ENCODE results near the gene LAMP1.
"Not testable (repeated sequence)": the region's sequence is repeated elsewhere in the genome, so short reads cannot be mapped to it uniquely, and the experiment has no call there.

Gene LAMP1

DNA sequence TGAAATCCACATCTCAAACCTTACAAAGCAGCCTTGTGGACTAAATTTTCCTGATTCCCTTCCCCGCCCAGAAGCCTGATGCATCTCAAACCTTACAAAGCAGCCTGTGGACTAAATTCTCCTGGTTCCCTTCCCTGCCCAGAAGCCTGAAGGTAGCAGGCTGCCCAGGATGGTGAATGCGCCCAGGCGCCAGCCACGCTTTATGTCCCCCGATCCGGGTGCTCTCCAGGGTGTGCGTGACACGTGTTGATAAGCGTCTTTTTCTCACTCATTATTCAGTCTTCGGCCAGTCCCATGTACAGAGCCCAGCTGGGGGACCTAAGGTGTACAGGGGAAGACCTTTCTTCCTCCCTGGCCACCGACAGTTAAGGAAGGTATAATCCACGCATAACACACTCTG lies 31.8 kb downstream of the LAMP1 start:
- no peak for DNase-seq

DNA sequence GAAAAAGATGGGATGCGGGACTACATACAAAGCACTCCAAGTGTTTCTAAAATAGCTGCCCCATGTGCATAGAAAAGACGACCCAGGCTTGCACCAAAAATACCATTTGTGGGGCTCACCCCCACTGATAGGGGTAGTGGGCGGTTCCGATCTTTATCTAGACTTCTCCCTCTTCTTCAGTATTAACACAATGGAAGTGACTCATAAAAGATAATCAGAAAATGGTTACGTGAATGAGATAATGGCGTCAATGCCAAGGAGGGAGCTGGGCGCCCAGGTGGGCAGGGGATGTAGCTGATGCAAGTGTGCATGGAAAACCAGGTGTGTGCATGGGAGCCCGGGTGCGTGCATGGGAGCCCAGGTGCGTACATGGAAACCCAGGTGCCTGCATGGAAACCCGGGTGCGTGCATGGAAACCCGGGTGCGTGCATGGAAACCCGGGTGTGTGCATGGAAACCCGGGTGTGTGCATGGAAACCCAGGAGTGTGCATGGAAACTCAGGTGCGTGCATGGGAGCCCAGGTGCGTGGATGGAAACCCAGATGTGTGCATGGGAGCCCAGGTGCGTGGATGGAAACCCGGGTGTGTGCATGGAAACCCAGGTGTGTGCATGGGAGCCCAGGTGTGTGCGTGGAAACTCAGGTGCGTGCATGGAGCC lies 32.7 kb downstream of the LAMP1 start:
- no peak for DNase-seq

DNA sequence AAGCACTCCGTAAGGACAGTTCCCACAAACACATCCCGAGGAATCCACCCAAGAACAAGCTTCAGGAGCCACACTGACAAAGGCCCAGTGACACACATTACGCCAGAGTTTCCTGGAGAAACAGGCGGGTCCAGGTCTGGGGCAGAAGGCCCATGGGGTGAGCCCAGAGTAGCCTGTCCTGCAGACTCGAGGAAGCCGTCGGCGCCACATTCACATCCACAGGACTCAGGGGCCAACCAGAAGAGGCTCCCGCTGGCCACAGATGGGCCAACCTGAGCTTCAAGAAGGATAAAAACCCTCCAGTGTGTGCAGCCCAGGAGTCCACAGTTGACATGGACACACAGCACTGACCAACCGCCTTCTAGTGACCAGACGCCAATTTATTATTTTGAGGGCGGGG lies 35.6 kb downstream of the LAMP1 start:
- no peak for DNase-seq

DNA sequence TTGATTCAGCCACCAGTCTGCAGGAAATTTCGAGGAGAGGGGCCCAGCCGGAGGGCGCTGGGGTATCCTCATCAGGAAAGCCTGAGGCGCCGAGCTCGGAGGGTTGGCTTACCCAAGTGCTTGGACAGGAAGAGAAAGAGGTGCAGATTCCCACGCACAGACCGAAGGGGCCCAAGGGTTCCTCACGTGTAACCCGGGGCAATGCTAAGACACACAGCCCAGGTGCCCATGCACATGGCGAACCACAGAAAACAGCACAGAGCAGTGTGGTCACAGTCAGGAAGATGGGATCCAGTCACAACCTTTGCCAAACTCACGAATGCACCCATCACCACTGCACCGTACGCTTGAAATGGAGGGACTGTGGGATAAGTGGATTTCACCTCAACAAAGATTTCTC lies 36.0 kb downstream of the LAMP1 start:
- DNase-seq: no peak

DNA sequence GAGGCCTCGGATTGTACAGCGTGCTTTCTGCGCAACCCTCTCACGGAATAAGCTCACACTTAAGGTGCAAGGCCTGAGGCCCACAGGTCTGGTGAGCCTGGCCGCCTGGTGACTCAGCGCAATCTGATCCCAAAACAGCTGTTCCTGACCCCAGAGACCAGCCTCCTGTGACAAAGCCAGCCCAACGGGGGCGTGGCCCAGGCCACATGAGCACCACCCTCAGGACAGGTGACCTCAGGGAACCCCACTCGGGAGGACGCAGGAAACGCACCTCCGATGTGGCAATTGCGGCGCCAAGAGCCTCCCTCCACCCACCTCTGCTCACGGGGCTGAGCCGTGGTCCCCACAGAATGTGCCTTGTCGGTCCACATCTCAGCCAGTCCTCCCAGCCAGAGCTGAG lies 40.5 kb downstream of the LAMP1 start:
- no peak for DNase-seq

DNA sequence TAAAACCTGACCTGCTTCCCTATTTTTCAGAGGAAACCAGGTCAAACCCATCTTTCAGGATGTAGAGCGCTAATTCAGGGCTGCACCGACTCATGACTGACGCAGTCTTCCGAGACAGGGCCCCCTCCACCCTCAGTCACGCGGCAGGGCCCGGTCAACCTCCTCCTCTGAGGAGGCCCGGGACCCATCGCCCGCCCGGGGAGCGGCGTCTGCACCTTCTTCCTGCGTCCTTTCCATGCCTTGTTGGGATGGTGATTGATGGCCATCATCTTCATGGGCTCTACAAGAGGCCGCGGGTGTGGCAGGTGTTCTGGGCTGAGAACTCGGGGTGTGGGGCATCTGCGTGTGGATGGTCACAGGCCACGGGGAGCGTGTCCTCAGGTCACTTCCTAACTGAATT lies 40.9 kb downstream of the LAMP1 start:
- no peak for DNase-seq

DNA sequence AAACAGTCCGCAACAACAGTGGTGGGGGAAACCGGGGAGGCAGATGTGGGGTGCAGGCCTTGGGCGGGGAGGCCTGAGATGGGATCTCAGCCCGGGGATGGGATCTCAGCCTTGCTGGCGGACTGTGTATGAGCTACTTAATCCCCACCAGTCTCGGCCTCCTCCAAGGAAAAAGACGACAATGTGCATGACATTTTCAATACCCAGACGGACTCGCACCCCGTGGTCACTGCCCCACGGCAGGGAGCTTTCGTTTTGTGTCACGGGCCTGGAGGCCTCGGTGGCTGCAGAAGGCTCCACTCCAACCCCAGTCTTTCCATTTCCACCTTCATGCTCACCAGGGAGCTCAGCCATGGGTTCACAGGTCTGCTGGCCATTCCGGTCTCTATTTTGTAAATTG lies 41.4 kb downstream of the LAMP1 start:
- no peak for DNase-seq

DNA sequence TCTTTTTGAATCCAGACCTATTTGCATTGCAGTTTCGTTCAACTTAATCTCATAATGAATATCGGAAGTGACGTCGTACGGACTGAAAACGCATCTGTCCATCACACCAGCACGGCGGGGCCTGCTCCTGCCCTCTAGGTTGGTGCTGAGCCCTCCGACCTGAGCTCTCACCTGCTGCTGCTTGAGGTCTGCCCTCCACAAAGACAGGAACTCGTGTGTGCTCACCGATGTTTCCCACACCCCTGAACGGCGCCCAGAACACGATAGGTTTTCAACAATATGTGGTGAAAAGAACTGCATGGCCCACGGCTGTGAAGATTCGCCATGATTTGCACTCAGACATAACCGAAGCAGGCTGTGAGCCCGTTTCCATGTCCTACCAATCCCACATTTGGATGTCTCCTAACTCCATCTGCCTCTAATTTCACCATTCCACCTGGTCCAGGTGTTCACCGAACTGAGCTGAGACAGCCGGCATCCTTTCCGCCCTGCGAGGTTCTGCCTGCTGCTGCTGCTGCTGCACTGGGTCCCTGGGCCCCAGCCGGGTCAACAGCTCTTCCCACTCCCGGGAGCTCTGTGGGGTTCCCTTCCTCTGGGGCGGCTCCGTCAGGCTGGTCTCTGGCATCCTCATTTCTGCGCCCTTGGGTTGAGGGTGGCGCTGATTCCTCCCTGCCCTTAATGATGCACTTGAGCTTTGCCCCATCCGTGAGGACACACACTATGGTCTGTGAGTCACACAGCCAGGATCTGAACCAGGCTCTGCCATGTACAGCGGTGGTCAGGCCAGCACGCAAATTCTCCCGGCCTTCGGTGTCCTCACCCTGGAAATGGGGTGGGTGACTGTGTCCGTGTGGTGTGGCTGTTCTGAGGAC lies 46.0 kb downstream of the LAMP1 start:
- DNase-seq: no peak

DNA sequence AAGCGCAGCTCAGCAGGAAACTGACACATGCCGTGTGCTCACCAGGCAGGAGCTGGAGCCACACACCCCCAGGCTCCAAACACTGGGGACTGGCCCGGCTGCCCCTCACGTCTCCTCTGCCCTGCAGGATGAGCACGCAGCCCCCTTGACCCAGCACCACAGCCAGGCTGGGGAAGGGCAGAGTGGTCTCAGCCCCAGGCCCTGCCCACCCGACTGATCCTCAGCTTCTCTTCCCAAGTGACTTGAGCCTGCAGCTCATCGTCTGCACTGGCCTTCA lies 46.6 kb downstream of the LAMP1 start:
- no peak for DNase-seq

DNA sequence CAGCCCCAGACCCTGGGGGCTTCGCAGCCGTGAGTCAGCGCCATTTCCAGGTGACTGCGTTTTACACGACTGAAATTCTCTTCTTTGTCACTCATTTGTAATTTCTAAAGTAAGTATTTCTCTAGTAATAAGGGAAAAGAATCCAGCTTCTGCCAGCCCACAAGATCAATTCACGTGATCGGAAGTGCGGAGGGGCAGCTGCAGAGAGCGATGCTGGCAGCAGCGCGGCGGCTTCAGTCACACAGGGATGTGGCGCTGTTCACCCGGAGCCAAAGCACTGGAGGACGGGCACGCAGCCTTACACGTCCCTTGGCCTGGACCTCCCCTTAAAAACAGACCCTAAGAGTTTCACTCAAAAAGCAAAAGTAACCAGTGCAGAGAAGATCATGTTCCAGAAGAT lies 48.4 kb downstream of the LAMP1 start:
- DNase-seq: no peak

DNA sequence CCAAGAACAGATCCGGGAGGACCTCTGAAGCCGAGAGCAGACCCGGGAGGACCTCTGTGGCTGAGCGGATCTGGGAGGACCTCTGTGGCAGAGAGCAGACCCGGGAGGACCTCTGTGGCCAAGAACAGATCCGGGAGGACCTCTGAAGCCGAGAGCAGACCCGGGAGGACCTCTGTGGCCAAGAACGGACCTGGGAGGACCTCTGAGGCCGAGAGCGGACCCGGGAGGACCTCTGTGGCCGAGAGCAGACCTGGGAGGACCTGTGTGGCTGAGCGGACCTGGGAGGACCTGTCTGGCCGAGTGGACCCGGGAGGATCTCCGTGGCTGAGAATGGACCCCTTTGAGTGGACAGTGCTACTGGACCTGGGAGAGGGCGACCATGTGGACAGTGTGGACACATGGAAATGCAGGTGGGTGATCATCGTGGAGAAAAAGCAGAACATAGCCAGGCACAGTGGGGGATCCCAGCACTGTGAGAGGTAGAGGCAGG lies 50.7 kb downstream of the LAMP1 start:
- DNase-seq: not testable (repeated sequence)

DNA sequence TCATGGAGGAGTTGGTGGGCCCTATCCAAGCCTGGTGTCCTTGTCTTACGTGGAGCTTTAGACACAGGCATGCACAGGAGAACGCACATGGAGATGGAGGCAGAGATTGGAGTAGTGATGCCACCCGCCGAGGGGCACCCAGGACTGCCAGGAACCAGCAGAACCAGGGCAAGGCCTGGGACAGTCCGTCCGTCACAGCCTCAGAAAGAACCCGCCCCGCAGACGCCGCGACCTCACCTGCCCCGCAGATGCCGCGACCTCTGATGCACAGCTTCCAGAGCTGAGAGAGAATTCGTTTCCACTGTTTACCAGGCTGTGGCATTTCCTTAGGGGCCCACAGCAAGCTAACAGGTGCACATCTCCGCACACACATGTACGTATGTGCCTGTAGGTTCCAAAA lies 51.6 kb downstream of the LAMP1 start:
- no peak for DNase-seq

DNA sequence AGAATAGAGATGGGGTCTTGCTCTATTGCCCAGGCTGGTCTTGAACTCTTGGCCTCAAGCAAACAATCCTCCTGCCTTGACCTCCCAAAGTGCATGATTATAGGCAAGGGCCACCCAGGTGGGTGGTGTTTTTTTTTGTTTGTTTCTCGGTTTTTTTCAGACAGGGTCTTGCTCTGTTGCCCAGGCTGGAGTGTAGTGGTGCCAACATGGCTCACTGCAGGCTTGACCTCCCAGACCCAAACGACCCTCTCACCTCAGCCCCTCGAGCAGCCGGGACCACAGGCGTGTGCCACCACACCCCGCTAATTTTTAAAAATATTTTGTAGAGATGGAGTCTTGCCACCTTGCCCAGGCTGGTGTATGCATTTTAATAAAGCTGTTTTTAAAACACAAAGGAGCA lies 52.0 kb downstream of the LAMP1 start:
- DNase-seq: no peak

DNA sequence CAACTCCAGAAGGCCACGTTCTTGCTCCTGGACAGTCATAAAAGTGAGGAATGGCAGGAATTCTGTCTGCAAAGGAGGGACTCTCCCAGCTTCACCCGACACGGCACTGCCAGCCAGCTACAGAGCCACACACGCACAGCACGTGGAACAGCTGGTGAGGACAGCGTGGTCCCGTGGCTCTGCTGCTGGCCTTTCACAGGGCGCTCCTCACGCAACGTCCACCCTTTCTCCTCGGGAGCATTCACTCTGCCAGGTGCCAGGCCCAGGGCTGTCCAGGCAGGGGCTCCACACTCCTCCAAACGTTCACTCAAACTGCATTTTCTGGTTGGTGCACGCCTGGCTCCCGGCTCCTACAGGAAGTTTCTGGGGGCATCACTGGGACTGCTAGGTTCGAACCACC lies 52.5 kb downstream of the LAMP1 start:
- no peak for DNase-seq

DNA sequence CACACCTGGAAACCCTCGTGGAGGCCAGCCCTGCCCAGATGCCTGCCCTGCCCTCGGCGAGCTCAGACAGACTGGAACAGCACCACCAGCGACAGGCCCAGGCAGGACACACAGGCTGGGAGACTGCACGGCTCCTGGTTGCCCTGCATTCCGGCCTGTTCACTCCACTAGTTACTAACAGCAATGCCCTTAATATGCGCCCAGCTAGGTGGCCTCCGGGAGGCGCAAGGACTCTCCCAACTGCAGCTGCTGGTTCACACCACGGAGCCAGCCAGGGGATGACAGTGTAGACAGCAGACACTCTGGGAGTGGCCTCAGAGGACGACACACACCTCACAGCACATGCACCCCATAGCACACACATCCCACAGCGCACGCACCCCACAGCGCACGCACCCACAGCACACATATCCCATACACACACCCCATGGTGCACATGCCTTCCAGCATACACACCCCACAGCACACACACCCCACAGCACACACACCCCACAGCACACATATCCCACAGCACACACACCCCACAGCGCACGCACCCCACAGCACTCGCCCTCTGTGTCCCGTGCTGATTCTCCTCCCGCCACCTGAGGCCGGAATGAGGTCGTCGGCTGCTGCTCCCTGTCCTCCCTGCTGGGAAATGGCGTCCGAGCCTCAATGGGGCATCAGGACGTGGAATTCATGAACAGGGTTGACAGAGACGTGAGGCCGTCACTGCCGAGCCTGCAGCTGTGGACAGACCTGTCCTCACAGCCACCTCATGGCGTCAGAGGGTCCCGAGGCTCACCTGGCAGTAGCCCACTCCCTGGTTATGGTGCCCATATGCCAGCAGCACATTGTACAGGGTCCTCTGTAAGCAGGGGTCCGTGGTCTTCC lies 53.3 kb downstream of the LAMP1 start:
- DNase-seq: no peak

DNA sequence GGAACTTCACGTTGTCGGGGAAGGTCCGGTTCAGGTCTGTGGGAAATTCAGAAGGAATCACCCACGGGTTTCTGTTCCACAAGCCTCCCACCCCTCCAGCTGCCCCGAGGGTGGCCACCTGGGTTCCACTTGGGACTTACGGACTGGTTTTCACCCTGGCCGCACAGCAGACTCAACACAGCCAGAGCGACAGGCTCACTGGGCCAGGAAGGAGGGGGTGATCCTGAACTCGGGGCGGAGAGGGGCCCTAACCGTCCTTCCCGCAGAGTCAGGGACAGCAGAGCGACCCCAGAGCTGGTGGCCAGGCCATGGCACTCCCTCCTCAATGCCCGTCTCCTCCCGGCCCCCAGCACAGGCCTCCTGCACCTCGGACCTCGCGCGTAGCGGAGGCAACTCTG lies 53.9 kb downstream of the LAMP1 start:
- DNase-seq: no peak

DNA sequence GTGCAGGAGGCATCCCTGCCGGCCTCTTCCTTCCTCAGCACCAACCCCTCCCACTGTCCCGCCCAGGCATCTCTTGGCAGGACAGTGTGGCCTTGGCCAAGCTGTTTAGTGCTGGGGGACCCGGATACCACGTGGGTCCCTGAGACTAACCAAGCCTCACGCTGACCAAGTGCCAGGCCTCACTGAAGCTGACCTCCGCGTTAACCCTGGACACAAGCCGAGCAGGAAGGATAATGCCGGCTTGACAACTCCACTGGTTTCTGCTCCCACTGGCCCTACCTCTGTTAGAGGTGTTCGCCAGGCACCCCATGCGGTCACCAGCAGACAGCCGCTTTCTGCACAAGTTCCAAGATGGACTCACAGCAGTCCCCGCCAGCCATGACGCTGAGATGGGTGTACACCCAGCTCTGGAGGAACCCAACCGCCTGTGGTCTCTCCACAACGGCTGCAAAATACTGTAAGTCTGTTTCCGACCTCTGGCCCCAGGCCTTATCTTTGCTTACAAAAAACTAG lies 54.5 kb downstream of the LAMP1 start:
- no peak for DNase-seq

DNA sequence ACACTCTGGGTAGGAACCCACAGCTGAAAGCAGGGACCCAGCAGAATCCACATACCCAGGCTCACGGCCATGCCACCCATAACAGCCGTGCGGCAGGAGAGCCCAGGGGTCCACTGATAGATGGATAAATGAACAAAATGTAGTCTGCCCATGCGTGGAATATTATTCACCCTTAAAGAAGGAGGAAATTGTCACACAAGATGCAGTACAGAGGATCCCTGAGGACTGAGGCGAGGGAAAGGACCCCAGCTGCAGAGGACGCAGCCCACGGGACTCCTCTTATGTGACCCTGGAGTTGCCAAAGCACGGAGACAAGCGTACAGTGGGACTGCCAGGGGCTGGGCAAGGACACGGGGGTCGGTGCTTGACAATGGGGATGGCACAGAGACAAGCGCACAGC lies 56.2 kb downstream of the LAMP1 start:
- no peak for DNase-seq

DNA sequence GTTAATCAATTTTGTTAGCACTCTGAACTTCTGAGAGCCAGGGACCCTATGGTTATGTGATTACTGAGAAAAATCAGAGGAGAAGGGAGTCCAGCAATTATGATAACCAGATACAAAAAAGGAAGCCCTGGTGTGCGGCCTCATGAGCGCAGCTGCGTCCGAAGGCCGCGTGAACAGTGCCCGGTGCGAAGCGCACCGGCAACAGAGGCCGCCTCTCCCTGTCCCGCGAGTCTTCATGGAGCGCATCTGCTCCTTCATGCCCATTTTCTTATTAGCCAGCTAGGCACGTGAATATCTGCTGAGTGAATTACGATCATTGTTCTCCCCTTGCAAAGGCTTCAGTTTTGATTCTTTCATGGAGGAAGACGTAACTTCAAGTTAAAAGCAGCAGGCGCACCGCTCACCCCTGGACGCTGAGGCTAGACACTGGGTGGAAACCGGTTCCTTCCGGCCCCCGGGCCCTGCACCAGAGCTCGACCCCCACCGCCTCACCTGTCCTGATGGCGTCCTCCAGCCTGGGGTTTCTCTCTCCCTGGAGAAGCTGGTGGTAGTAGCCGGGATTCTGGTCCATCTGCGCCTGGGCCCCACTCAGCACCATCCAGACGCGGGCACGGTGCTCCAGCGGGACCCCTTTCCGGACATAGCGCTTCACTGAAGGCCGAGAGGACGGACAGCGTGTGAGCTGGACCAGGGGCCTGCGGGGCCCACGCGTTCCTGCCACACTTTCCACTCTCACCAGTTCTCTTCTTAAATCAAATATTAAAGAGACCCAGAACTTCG lies 58.0 kb downstream of the LAMP1 start:
- DNase-seq: no peak

DNA sequence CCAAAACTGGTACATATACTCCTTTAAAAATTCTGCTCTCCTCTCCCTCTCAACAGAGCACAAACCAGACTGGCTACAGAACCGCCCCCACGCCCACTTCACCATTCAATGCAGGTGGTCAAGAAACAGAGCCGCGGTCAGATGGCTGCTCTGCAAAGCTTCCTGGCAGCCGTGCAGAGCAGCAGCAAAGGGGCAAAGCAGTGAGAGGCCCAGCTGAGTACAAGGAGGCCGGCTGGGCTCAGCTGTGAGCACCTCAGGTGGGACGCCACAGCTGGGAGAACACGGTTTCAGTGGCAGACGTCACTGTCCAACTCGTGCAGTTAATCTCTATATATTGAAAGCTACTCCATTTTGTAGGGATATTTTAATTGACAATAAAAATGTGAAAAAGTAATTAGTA lies 58.6 kb downstream of the LAMP1 start:
- no peak for DNase-seq

DNA sequence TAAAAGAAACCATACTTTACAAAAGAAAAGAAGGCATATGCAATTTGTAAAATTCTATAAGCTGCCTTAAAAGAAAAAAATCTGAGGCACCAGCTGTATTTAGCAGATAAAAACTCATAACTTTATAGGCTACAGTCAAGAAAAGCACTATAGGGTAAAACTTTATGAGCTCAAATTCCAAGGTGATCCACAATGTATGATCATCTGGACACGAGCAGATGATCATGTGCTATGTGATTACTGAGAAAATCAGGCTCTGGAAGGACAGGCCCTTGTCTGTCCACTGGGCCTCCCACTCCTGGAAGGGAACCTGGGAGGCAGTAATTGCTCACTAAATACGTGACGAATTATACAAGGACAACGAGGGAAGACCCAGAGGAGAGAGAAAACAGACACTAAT lies 59.6 kb downstream of the LAMP1 start:
- DNase-seq: no peak

DNA sequence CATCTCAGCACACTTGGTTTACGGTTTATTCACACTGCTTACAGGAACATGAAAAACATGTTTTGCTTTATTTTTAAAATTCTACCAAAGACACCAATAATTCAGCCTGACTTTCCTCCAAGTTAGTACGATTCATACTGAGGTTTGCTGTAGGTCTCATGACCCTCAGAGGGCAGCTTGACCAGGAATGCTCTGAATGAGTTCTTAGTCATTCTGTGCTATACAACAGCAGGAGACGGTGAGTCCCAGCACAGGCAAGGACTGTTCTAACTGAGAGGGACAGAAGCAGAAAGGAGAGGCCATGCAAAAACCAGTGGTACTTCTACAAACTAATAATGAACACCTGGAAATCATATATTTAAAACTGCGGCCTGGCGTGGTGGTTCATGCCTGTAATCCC lies 60.5 kb downstream of the LAMP1 start:
- no peak for DNase-seq

Data from NCI-H774 (cell line).